ENCODE results near the gene NUDT3.

NUDT3 gene

GRCh38 chr6:34239893-34240292, 152.6 kb downstream of the NUDT3 start:
- DNase-seq (ENCODE audit: low read depth) = no peak
- H3K4me3 ChIP-seq (ENCODE audit: low read length) = no peak overlapping the region
- TF ChIP-seq CTCF (conservative IDR thresholded peaks at IDR 0.05; ENCODE audit: low read length) = no peak

GRCh38 chr6:34239500-34239825, 153.0 kb downstream of the NUDT3 start:
- H3K4me3 ChIP-seq (ENCODE audit: low read length) = no peak overlapping the region
- DNase-seq (ENCODE audit: low read depth) = no peak
- TF ChIP-seq CTCF (conservative IDR thresholded peaks at IDR 0.05; ENCODE audit: low read length) = no peak

- DNase-seq (ENCODE audit: low read depth) = no peak
- H3K4me3 ChIP-seq (ENCODE audit: low read length) = peak overlapping the region; percentile 70
- TF ChIP-seq CTCF (conservative IDR thresholded peaks at IDR 0.05; ENCODE audit: low read length) = no peak
These were observed 153.6 kb downstream of the NUDT3 start for GRCh38 chr6:34238585-34239499.

GRCh38 chr6:34237722-34238584, 154.5 kb downstream of the NUDT3 start:
- peak overlapping the region; percentile 70 for H3K4me3 ChIP-seq (ENCODE audit: low read length)
- peak; percentile 31 for TF ChIP-seq CTCF (conservative IDR thresholded peaks at IDR 0.05; ENCODE audit: low read length)
- no peak for DNase-seq (ENCODE audit: low read depth)

GRCh38 chr6:34237316-34237721, 155.2 kb downstream of the NUDT3 start:
- TF ChIP-seq CTCF (conservative IDR thresholded peaks at IDR 0.05; ENCODE audit: low read length) = no peak
- peak overlapping the region; percentile 70 for H3K4me3 ChIP-seq (ENCODE audit: low read length)
- DNase-seq (ENCODE audit: low read depth) = no peak

GRCh38 chr6:34236443-34237315, 155.8 kb downstream of the NUDT3 start, which contains the start of gene HMGA1:
HMGA1 (plus strand) TSS chr6:34236873; CDS start chr6:34240781, 3,908 bp downstream.
- peak within 1 kb of the TSS; percentile 70 for H3K4me3 ChIP-seq (ENCODE audit: low read length)
- DNase-seq (ENCODE audit: low read depth) = peak; percentile 78
- no peak for TF ChIP-seq CTCF (conservative IDR thresholded peaks at IDR 0.05; ENCODE audit: low read length)
